ENCODE measurements around the gene MED17.

MED17 gene

GRCh38 chr11:93838967-93839366 is 54.9 kb downstream of the MED17 start:
- H3K27me3 ChIP-seq (ENCODE audit: insufficient read depth, low read length), result no peaks in the 10 kb centered on the region
- no peaks in the 10 kb centered on the region for H3K79me2 ChIP-seq (ENCODE audit: control insufficient read depth, insufficient read depth, low read length, unreplicated experiment)
- H3K27ac ChIP-seq (ENCODE audit: low read depth, low read length), result no peak overlapping the region
- no peaks in the 10 kb centered on the region for H3K36me3 ChIP-seq (ENCODE audit: insufficient read depth, low read length)
- peaks cover 5% of the 10 kb centered on the region for H3K4me1 ChIP-seq (ENCODE audit: control insufficient read depth, insufficient read depth, low read length, unreplicated experiment)
- H2AFZ ChIP-seq (ENCODE audit: low read length, unreplicated experiment), result no peak overlapping the region
- no peak overlapping the region for H3K4me3 ChIP-seq (ENCODE audit: low read depth, low read length)

GRCh38 chr11:93840180-93840579 is 56.1 kb downstream of the MED17 start:
- H3K27ac ChIP-seq (ENCODE audit: low read depth, low read length), result no peak overlapping the region
- no peaks in the 10 kb centered on the region for H3K36me3 ChIP-seq (ENCODE audit: insufficient read depth, low read length)
- peaks cover 5% of the 10 kb centered on the region for H3K4me1 ChIP-seq (ENCODE audit: control insufficient read depth, insufficient read depth, low read length, unreplicated experiment)
- no peak overlapping the region for H2AFZ ChIP-seq (ENCODE audit: low read length, unreplicated experiment)
- no peaks in the 10 kb centered on the region for H3K27me3 ChIP-seq (ENCODE audit: insufficient read depth, low read length)
- H3K79me2 ChIP-seq (ENCODE audit: control insufficient read depth, insufficient read depth, low read length, unreplicated experiment), result no peaks in the 10 kb centered on the region
- H3K4me3 ChIP-seq (ENCODE audit: low read depth, low read length), result no peak overlapping the region

GRCh38 chr11:93840981-93841380 is 56.9 kb downstream of the MED17 start:
- H2AFZ ChIP-seq (ENCODE audit: low read length, unreplicated experiment), result no peak overlapping the region
- peaks cover 6% of the 10 kb centered on the region for H3K4me1 ChIP-seq (ENCODE audit: control insufficient read depth, insufficient read depth, low read length, unreplicated experiment)
- H3K27ac ChIP-seq (ENCODE audit: low read depth, low read length), result no peak overlapping the region
- no peaks in the 10 kb centered on the region for H3K27me3 ChIP-seq (ENCODE audit: insufficient read depth, low read length)
- H3K4me3 ChIP-seq (ENCODE audit: low read depth, low read length), result no peak overlapping the region
- H3K79me2 ChIP-seq (ENCODE audit: control insufficient read depth, insufficient read depth, low read length, unreplicated experiment), result no peaks in the 10 kb centered on the region
- no peaks in the 10 kb centered on the region for H3K36me3 ChIP-seq (ENCODE audit: insufficient read depth, low read length)

GRCh38 chr11:93841446-93841845 is 57.4 kb downstream of the MED17 start:
- no peak overlapping the region for H2AFZ ChIP-seq (ENCODE audit: low read length, unreplicated experiment)
- H3K27ac ChIP-seq (ENCODE audit: low read depth, low read length), result no peak overlapping the region
- no peaks in the 10 kb centered on the region for H3K36me3 ChIP-seq (ENCODE audit: insufficient read depth, low read length)
- H3K27me3 ChIP-seq (ENCODE audit: insufficient read depth, low read length), result no peaks in the 10 kb centered on the region
- H3K4me3 ChIP-seq (ENCODE audit: low read depth, low read length), result no peak overlapping the region
- H3K4me1 ChIP-seq (ENCODE audit: control insufficient read depth, insufficient read depth, low read length, unreplicated experiment), result peaks cover 10% of the 10 kb centered on the region
- H3K79me2 ChIP-seq (ENCODE audit: control insufficient read depth, insufficient read depth, low read length, unreplicated experiment), result no peaks in the 10 kb centered on the region

- H2AFZ ChIP-seq (ENCODE audit: low read length, unreplicated experiment), result no peak overlapping the region
Observed at GRCh38 chr11:93842034-93842433, 58.0 kb downstream of the MED17 start.

GRCh38 chr11:93842461-93842860 is 58.4 kb downstream of the MED17 start:
- peaks cover 11% of the 10 kb centered on the region for H3K4me1 ChIP-seq (ENCODE audit: control insufficient read depth, insufficient read depth, low read length, unreplicated experiment)
- H3K36me3 ChIP-seq (ENCODE audit: insufficient read depth, low read length), result no peaks in the 10 kb centered on the region
- no peak overlapping the region for H3K4me3 ChIP-seq (ENCODE audit: low read depth, low read length)
- no peak overlapping the region for H2AFZ ChIP-seq (ENCODE audit: low read length, unreplicated experiment)
- no peaks in the 10 kb centered on the region for H3K79me2 ChIP-seq (ENCODE audit: control insufficient read depth, insufficient read depth, low read length, unreplicated experiment)
- no peak overlapping the region for H3K27ac ChIP-seq (ENCODE audit: low read depth, low read length)
- no peaks in the 10 kb centered on the region for H3K27me3 ChIP-seq (ENCODE audit: insufficient read depth, low read length)

More at GRCh38 chr11:93842034-93842433, 58.0 kb downstream of the MED17 start:
- Histone ChIP-seq H3K4me3 (ENCODE audit: low read depth, low read length) (no peak overlapping the region), H3K4me1 (ENCODE audit: control insufficient read depth, insufficient read depth, low read length, unreplicated experiment) (peaks cover 11% of the 10 kb centered on the region), H3K79me2 (ENCODE audit: control insufficient read depth, insufficient read depth, low read length, unreplicated experiment) (no peaks in the 10 kb centered on the region), H3K27ac (ENCODE audit: low read depth, low read length) (no peak overlapping the region), H3K27me3 (ENCODE audit: insufficient read depth, low read length) (no peaks in the 10 kb centered on the region), H3K36me3 (ENCODE audit: insufficient read depth, low read length) (no peaks in the 10 kb centered on the region)

- no peak overlapping the region for H2AFZ ChIP-seq (ENCODE audit: low read length, unreplicated experiment)
- no peaks in the 10 kb centered on the region for H3K36me3 ChIP-seq (ENCODE audit: insufficient read depth, low read length)
- peaks cover 11% of the 10 kb centered on the region for H3K4me1 ChIP-seq (ENCODE audit: control insufficient read depth, insufficient read depth, low read length, unreplicated experiment)
- H3K27ac ChIP-seq (ENCODE audit: low read depth, low read length), result no peak overlapping the region
- H3K4me3 ChIP-seq (ENCODE audit: low read depth, low read length), result no peak overlapping the region
- H3K79me2 ChIP-seq (ENCODE audit: control insufficient read depth, insufficient read depth, low read length, unreplicated experiment), result no peaks in the 10 kb centered on the region
- H3K27me3 ChIP-seq (ENCODE audit: insufficient read depth, low read length), result no peaks in the 10 kb centered on the region
Observed at GRCh38 chr11:93843906-93844305, 59.8 kb downstream of the MED17 start.

- peaks cover 15% of the 10 kb centered on the region for H3K4me1 ChIP-seq (ENCODE audit: control insufficient read depth, insufficient read depth, low read length, unreplicated experiment)
- H3K79me2 ChIP-seq (ENCODE audit: control insufficient read depth, insufficient read depth, low read length, unreplicated experiment), result no peaks in the 10 kb centered on the region
- H2AFZ ChIP-seq (ENCODE audit: low read length, unreplicated experiment), result no peak overlapping the region
Observed at GRCh38 chr11:93844568-93844967, 60.5 kb downstream of the MED17 start.

GRCh38 chr11:93845181-93846092 is 61.4 kb downstream of the MED17 start:
- Histone ChIP-seq H2AFZ (ENCODE audit: low read length, unreplicated experiment) (no peak overlapping the region), H3K36me3 (ENCODE audit: insufficient read depth, low read length) (no peaks in the 10 kb centered on the region), H3K27ac (ENCODE audit: low read depth, low read length) (no peak overlapping the region), H3K4me1 (ENCODE audit: control insufficient read depth, insufficient read depth, low read length, unreplicated experiment) (peaks cover 16% of the 10 kb centered on the region), H3K79me2 (ENCODE audit: control insufficient read depth, insufficient read depth, low read length, unreplicated experiment) (no peaks in the 10 kb centered on the region), H3K4me3 (ENCODE audit: low read depth, low read length) (no peak overlapping the region), H3K27me3 (ENCODE audit: insufficient read depth, low read length) (no peaks in the 10 kb centered on the region)

More at GRCh38 chr11:93844568-93844967, 60.5 kb downstream of the MED17 start:
- Histone ChIP-seq H3K36me3 (ENCODE audit: insufficient read depth, low read length) (no peaks in the 10 kb centered on the region), H3K27me3 (ENCODE audit: insufficient read depth, low read length) (no peaks in the 10 kb centered on the region), H3K27ac (ENCODE audit: low read depth, low read length) (no peak overlapping the region), H3K4me3 (ENCODE audit: low read depth, low read length) (no peak overlapping the region)

GRCh38 chr11:93846411-93846810 is 62.3 kb downstream of the MED17 start:
- H3K27ac ChIP-seq (ENCODE audit: low read depth, low read length), result no peak overlapping the region
- no peaks in the 10 kb centered on the region for H3K79me2 ChIP-seq (ENCODE audit: control insufficient read depth, insufficient read depth, low read length, unreplicated experiment)
- peaks cover 16% of the 10 kb centered on the region for H3K4me1 ChIP-seq (ENCODE audit: control insufficient read depth, insufficient read depth, low read length, unreplicated experiment)
- no peaks in the 10 kb centered on the region for H3K36me3 ChIP-seq (ENCODE audit: insufficient read depth, low read length)
- H2AFZ ChIP-seq (ENCODE audit: low read length, unreplicated experiment), result no peak overlapping the region
- no peaks in the 10 kb centered on the region for H3K27me3 ChIP-seq (ENCODE audit: insufficient read depth, low read length)
- H3K4me3 ChIP-seq (ENCODE audit: low read depth, low read length), result no peak overlapping the region

- no peaks in the 10 kb centered on the region for H3K27me3 ChIP-seq (ENCODE audit: insufficient read depth, low read length)
- H3K79me2 ChIP-seq (ENCODE audit: control insufficient read depth, insufficient read depth, low read length, unreplicated experiment), result no peaks in the 10 kb centered on the region
- H3K4me3 ChIP-seq (ENCODE audit: low read depth, low read length), result peak overlapping the region; percentile 90
- H2AFZ ChIP-seq (ENCODE audit: low read length, unreplicated experiment), result peak overlapping the region; percentile 58
- peaks cover 11% of the 10 kb centered on the region for H3K4me1 ChIP-seq (ENCODE audit: control insufficient read depth, insufficient read depth, low read length, unreplicated experiment)
- H3K27ac ChIP-seq (ENCODE audit: low read depth, low read length), result no peak overlapping the region
- H3K36me3 ChIP-seq (ENCODE audit: insufficient read depth, low read length), result no peaks in the 10 kb centered on the region
Observed at GRCh38 chr11:93849201-93849600, 65.1 kb downstream of the MED17 start.
